Kidney capillary endothelial cell (primary cell): ENCODE measurements around the gene LRRTM4.
"Not testable (repeated sequence)": the region's sequence is repeated elsewhere in the genome, so short reads cannot be mapped to it uniquely, and the experiment has no call there.

Experiments
- DNase-seq: peaks from one replicate; pipeline ENCODE4 v3.0.0-alpha.2; 2018; ENCODE audit warnings: low spot score

The LRRTM4 gene

GRCh38 chr2:77164021-77164420 is 358.2 kb downstream of the LRRTM4 start:
- DNase-seq = not testable (repeated sequence)

GRCh38 chr2:77161009-77161408 is 361.2 kb downstream of the LRRTM4 start:
- peak; percentile 1 for DNase-seq

GRCh38 chr2:77156599-77156998 is 365.6 kb downstream of the LRRTM4 start:
- no peak for DNase-seq

GRCh38 chr2:77155511-77155910 is 366.7 kb downstream of the LRRTM4 start:
- DNase-seq = no peak

- no peak for DNase-seq
These were observed 372.6 kb downstream of the LRRTM4 start for GRCh38 chr2:77149565-77149964.

- no peak for DNase-seq
These were observed 375.0 kb downstream of the LRRTM4 start for GRCh38 chr2:77147153-77147552.

GRCh38 chr2:77144772-77145171 is 377.4 kb downstream of the LRRTM4 start:
- no peak for DNase-seq

- DNase-seq = no peak
These were observed 380.0 kb downstream of the LRRTM4 start for GRCh38 chr2:77142141-77142540.

GRCh38 chr2:77128479-77128878 is 393.7 kb downstream of the LRRTM4 start:
- DNase-seq = not testable (repeated sequence)

- DNase-seq = no peak
These were observed 394.8 kb downstream of the LRRTM4 start for GRCh38 chr2:77127345-77127744.

GRCh38 chr2:77121518-77121917 is 400.7 kb downstream of the LRRTM4 start:
- no peak for DNase-seq

- DNase-seq = no peak
These were observed 402.8 kb downstream of the LRRTM4 start for GRCh38 chr2:77119333-77119732.

GRCh38 chr2:77108915-77109314 is 413.3 kb downstream of the LRRTM4 start:
- DNase-seq = no peak

- no peak for DNase-seq
These were observed 417.2 kb downstream of the LRRTM4 start for GRCh38 chr2:77105008-77105407.

- no peak for DNase-seq
These were observed 417.6 kb downstream of the LRRTM4 start for GRCh38 chr2:77104554-77104953.

- DNase-seq = no peak
These were observed 419.2 kb downstream of the LRRTM4 start for GRCh38 chr2:77102927-77103326.

- no peak for DNase-seq
These were observed 420.3 kb downstream of the LRRTM4 start for GRCh38 chr2:77101796-77102452.

- no peak for DNase-seq
These were observed 422.2 kb downstream of the LRRTM4 start for GRCh38 chr2:77099961-77100360.

- DNase-seq = not testable (repeated sequence)
These were observed 426.7 kb downstream of the LRRTM4 start for GRCh38 chr2:77095525-77095924.

GRCh38 chr2:77095096-77095495 is 427.1 kb downstream of the LRRTM4 start:
- DNase-seq = no peak

- DNase-seq = not testable (repeated sequence)
These were observed 433.8 kb downstream of the LRRTM4 start for GRCh38 chr2:77088424-77088823.

GRCh38 chr2:77087987-77088414 is 434.2 kb downstream of the LRRTM4 start:
- DNase-seq = no peak

- DNase-seq = no peak
These were observed 435.7 kb downstream of the LRRTM4 start for GRCh38 chr2:77086478-77086877.

GRCh38 chr2:77086051-77086450 is 436.1 kb downstream of the LRRTM4 start:
- DNase-seq = no peak
